HG02943 (cell line): ENCODE results near the gene ST3GAL3.
"Not testable (repeated sequence)": the region's sequence is repeated elsewhere in the genome, so short reads cannot be mapped to it uniquely, and the experiment has no call there.

Experiments used
- ATAC-seq: cut with Tn5 transposase; IDR thresholded peaks from one replicate; pipeline ENCODE4 v1.9.1; 2021; ENCODE audit warnings: mild to moderate bottlenecking, low read depth, moderate library complexity; ENCODE audit not compliant: unreplicated experiment

ST3GAL3 gene

DNA sequence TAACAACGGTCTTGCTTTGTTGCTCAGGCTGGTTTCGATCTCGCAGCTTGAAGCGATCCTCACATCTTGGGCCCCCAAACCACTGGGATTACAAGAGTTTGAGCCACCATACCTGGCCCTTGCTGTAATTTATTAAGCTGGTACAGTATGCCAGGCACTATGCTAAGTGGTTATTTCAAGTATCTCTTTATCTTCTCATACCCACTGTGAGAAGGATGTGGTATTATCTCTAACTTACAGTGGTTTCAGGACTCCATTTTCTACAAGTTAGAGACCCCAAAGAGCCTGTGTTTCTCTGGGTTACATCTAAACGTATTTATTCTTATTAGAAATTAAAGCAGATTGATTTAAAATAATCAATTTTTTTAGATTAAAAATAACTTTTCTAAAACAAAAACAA is 8.1 kb upstream of the ST3GAL3 start:
- ATAC-seq = no peak

DNA sequence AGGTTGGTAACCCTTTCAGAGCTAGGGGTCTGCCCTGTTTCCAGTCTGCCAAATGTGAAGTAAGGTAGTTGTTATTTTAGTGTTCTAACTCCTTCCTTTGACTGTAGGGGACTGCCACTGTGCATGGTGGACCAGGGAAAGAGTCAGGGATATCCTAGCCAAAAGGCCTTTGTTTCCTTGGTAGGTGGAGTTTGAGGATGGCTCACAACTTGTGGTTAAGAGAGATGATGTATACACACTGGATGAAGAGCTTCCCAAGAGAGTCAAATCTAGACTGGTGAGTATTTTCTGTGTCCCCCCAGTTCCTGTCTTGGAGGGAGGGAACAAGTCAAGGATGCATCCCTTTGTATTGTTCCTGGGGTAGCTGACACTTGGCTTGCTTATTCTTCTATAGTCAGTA is 3.5 kb upstream of the ST3GAL3 start:
- ATAC-seq = no peak

DNA sequence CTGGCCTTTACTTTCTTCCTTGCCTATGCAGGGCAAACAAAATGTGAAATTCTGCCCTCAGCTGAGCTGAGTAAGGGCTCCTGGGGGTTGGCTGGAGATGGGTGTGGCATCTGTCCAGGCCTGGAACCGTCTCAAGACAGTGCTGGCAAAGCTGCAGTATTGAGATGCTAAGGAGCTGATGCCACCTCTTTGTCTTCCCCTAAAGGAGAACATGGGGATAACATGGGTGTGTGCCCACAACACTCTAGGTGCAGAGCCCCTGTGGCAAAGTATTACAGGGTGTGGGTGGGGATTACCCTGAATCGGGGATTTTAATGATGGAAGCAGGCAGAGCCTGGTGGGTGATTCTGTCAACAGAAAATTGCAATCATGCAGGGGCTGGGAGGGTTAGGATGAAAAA is 2.5 kb upstream of the ST3GAL3 start:
- no peak for ATAC-seq

DNA sequence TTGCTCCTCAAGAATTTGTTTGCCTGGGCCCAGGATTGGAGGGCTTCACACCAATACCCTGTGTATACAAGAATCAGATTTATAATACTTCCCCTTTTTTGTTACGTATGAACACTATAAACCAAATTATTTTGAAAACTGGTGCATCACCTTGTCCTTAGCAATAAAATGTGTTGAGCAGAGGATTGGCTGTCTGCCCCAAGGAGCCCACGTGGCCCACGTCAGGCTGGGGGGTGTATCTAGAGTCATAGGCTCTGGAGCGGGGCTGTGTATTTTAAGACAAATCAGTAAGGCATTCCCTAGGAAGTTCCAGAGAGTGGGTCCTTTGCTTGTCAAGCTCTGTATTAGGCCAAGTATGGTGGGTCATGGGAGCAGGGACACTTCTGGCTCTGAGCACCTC is 2.0 kb upstream of the ST3GAL3 start:
- ATAC-seq = no peak

DNA sequence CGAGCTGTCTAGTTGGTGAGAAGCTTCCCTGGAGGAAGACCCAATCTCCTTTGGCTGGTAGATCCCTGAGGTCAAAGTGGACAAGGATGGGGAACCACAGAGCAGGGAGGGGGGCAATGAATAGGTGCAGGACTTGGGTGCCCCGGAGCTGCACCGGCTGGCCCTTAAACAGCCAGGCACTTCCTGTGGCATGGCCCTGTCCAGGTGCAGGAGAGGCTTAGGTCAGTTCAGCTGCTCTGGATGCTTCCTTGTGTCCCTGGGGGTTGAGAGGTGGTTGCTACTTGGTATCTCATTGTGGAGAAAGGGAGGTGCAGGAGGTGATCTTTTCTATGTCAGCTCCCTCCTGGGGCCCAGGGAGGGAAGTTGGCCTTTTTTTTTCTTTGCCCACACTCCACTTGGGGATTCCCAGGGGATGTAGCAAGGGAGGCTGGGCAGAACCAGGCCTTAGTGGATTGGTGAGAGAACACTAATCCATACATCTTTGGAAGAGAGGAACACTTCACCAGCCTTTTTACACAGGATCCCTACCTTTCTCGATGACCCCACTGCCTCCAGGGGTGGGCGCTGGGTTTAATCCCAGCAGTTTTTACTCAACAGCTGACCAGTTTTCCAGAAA is 1.2 kb upstream of the ST3GAL3 start:
- ATAC-seq = no peak

DNA sequence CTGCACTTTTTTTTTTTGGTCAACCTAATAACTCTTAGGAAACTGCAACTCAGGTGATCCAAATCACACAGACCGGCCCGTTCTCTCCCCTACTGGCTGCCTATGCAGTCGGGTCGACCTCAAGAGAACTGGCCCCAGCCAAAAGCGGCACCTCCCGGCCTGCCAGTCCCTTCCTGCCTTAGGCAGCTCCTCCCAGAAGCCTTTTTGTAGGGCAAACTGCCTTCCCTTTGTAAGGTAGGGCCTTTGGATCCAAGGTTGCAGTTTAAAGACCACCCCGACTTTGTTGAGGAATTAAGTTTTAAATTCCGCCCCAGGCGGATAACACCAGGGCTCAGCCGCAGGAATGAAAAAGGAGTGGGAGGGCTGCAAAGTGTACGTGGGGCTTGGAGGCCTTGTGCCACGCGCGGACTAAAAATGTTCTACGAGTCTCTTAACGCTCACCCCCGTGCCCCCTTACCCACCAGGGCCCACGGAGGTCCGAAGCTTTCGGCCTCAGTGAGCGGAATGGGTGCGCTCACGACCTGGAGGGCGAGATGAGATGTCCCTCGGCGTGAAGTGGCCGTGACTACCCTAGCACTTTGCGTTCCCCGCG is 642 bp upstream of the ST3GAL3 start:
- no peak for ATAC-seq

DNA sequence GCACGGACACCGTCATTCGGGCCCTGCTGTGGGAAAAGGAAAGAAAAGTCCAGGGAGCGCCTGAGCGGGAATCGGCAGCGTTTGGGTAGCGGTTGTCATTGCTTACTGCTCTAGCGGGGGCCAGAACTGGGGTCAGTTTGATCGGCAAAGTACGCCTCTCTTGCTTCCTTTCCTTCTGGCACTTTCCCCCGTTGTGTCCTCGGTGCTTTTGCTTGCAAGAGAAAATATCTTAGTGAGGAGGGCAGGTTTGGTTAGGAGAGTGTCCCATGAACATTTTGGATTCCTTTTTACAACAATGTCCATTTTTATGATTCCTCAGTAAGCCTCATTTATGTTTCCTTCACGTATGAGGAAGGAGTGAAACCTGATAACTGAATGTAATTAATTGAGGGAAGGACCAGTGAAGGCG is 670 bp downstream of the ST3GAL3 start:
- ATAC-seq = no peak

DNA sequence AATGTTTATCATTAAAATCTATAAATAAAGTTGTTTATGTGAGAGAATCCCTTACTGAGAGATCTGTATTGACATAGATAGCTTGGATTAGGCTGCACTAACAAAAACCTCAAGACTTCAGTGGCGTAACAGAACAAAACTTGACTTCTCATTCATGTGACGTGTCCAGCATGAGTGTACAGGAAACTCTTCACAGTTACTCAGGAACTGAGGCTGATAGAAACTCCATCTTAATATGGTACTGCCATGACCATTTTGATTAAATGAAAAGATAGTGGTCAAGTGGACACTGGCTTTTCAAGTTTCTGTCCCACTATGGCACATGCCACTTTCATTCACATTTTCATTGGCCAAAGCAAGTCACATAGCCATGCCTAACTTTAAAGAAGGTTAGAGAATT is 3.7 kb downstream of the ST3GAL3 start:
- ATAC-seq = no peak

DNA sequence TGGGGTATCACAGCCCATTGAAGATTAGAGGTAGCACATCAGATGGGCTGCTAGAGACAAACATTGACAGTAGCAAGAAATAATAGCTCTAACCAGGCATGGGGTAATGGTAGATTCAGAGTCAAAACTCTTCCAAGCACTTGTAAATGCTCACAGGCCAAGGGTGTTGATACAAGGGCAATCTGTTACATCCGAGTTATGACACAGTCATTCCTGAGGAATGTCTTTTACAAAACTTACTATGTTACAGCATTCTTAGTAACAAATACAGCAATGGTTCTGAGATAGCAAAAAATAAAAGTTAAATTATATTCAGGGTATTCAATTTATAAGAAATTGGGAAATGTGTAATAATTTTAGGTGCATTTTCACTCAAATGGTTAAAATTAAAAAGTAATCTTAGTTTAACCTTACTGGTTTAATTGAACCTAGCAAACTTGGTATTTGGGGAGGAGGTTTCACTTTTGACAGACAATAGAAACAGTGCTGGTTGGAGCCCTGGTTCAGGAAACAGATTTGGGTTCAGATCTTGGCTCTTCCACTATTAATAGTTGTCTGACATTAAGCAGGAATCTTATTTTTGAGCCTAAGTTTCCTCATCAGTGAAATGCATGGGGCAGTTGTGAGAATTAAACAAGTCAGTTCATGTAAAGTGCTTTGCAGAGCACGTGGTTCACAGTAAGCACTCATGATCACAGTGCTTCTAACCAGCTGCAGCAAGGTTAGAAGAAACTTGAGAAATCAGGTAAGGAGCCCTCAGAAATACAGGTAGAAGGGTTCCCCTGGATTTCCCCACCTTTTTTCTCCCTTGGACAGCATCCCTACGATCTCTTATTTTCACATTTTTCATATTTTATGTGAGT is 4.4 kb downstream of the ST3GAL3 start:
- ATAC-seq = no peak

DNA sequence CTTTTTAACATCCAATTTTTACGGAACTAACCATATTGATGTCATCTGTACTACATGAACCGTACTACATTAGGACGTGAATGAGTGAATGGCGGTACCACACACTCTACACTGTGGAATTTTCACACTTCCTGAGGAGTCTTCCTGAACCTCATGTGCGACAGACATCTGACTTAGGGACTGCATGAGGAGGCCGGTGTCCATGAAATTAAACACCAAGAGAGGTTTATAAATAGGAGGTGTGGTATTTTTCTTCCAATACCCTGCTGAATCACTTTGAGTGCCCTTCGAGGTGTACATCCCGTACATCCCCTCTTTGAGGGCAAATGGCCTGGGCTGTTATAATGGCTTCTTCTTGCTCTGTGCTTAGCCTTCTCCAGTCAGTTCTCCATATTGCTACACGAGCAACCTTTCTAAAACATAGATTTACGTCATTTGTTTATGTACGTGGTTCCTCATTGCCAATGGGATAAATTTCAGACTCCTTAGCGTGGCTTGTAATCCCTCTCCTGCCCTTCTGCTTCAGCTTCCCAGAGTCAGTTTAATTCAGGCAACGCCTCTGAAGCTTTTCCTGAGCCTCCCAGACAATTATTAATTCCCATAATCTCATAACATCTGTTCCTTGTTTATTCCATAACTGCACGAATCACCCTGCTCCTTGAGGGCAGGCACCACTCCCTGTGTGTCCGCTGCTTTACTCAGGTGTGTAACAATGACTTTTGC is 9.4 kb downstream of the ST3GAL3 start:
- ATAC-seq = no peak

DNA sequence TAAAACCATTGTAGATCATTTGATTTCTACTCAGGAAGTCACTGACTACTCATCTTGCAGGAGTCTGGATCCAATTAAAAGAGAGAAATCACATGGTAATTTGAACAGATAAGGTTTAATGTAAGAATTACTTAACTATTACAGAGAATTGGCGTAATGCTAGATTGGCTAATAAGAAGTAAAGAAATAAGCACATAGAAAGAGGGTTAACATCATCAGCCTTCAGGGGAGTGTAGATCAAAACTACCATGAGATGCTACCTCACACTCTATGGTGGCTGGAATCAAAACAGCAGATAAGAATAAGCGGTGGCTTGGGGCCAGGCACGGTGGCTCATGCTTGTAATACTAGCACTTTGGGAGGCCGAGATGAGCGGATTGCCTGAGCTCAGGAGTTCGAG is 11.7 kb downstream of the ST3GAL3 start:
- ATAC-seq = no peak

DNA sequence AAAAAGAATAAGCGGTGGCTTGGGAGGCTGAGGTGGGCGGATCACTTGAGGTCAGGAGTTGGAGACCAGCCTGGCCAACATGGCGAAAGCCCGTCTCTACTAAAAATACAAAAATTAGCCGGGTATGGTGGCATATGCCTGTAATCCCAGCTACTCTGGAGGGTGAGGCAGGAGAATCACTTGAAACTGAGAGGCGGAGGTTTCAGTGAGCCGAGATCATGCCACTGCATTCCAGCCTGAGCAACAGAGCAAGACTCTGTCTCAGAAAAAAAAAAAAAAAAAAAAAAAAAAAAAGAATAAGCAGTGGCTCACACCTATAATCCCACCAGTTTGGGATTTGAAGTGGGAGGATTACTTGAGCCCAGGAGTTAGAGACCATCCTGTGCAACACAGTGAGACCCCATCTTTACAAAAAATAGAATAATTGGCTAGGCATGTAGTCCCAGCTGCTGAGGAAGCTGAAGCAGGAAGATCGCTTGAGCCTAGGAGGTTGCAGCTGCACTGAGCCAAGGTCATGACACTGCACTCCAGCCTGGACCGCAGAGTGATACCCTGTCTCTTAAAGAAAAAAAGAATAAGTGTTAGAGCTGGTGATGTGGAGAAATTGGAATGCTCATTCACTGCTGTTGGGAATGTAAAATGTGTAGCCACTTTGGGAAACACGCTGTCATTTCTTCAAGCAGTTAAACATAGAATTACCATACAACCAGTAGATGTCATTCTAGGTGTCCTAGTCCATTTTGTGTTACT is 12.5 kb downstream of the ST3GAL3 start:
- not testable (repeated sequence) for ATAC-seq

DNA sequence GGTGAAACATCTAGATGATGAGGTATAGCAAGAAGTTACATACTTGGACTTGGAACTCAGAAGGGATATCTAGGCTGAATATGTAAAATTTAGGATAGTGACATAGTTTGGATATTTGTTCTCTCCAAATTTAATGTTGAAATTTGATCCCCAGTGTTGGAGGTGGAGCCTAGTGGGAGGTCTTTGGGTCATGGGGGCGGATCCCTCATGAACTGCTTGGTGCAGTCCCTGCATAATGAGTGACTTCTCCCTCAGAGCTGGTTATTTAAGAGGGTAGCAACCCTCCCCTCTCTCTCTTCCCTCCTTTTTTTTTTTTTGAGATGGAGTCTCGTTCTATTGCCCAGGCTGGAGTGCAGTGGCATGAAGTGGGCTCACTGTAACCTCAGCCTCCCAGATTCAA is 15.5 kb downstream of the ST3GAL3 start:
- ATAC-seq = no peak

DNA sequence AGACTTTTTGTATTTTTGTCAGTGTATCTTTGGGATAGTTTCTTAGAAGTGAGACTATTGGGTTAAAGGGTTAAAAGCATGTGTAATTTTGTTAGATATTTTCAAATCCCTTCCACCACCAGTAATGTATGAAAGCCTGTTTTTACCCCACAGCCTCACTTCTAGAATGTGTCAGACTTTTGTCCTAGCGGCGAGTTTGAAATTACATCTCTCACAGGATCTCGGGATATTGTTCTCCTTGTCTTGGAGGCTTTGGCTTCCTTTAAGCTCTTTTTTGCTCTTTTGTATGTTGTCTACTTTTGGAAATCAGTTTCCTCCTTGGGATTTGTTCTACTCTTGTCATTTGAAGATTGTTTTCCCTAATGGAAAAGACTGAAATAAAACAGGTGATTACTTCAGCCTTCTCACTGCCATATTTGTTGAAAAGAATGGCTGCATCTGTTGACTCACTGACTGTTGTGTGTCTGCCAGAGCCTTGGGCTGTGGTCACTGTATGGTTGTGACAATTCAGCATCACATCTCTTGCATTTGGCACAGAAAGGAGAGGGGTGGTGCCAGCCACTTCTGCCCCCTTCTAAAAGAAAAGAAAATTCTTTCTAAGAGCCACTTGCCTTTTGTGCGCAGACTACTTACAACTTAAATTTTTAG is 22.6 kb downstream of the ST3GAL3 start:
- ATAC-seq = no peak

DNA sequence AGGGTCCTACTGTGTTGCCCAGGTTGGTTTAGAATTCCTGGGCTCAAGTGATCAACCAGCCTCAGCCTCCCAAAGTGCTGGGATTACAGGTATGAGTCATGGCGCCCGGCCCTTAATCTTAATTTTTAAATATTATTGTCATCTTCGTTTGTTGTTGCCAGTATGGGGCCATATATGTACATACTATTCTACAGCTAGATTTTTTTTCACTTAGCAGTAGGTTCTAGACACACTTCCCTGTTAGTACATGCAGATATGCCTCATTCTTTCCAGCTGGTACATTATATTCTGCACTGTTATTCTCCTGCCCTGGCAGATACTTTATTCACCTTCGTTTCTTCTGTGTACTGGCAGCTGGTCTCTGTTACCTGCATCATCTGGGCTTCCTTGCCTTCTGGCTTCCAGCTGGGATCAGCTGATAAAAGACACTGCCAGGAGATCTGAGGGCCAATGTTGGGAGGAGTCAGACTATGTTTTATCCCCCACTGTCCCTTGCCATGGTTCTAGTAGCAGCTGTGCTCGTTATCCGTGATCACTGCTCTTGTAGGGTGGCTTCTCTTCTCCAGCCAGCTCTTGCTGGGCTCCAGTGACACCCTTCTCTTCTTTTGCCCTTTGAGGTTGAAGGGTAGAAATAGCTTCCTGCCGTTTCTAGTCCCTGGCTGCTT is 24.7 kb downstream of the ST3GAL3 start:
- no peak for ATAC-seq

DNA sequence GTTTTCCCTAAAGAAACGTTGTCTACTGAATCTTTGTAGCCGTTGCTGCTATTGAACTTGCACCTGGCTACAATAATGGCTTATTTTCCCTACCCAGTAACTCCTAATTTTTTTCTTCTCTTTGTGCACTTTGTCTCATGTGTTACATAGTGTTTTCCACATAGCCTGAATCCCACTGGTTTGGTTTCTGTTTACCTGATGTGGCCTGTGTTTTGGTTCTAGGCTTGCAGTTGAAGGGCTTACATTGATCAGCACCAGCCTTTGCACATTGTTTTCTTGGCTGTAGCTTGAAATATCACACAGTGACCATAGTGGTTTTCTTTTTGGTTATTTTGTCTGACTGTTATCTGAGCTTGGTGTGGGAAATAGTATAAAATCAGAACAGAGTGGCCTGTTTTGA is 29.5 kb downstream of the ST3GAL3 start:
- ATAC-seq = no peak

DNA sequence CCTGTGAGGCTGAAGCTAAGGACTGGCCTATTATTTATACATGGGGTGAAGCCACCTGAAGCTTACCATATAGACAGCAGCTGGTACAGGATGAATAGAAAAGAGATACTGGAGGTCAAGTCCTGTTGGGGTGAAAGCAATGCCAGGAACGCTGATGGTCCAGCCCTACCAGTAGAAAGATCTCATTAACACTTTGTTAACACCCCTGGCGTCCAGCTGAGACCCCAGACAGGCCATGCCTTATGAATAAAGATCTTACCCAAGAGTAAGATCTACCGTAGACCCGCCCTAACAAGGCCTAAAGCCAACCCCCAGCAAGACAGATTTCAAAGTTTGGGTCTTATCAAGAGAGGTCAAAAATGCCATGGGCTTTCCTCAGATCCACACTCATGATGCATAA is 34.7 kb downstream of the ST3GAL3 start:
- no peak for ATAC-seq

DNA sequence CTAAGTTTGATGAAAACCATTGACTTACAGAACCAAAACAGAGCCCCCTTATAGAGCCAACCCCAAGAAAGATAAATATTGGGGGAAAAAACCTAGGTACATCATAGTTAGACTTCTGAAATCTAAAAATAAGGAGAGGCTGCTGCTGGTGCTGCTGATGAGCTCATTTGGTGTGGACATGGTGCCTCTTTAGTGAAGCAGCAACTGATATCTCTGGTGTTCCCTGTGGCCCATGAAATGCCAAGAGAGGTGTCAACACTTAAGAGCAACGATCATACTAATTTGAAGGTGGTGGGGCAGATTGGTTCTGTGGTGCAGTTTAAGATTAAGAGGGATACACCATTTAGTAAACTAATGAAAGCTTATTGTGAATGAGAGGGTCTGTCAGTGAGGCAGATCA is 35.9 kb downstream of the ST3GAL3 start:
- no peak for ATAC-seq

DNA sequence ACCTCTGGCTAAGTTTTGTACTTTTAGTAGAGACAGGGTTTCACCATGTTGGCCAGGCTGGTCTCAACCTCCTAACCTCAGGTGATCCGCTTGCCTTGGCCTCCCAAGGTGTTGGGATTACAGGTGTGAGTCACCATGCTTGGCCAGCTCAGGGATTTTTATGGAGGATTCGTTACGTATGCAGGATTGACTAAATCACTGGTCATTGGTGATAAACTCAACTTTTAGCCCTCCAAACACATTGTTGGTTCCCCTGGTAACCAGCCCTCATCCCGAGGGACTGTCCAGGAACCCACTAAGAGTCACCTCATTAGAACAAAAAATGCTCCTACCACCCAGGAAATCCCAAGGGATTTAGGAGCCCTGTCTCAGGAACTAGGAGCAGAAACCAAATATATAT is 40.4 kb downstream of the ST3GAL3 start:
- ATAC-seq = no peak

DNA sequence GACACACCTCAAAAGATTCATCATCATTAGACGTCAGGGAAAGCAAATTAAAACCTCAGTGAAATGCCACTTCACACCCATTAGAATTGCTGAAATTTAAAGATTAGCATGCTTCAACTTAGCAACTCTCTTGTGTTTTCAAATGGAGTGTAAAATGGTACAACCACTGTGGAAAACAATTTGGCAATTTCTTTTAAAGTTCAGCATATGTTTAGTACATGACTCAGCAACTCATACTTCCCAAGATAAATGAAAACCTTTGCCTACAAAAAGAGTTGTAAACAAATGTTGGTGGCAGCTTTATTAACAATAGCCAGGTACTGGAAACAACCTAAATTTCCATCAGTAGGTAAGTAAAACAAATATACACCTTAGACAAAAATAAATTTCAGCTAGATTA is 42.7 kb downstream of the ST3GAL3 start:
- no peak for ATAC-seq
